ENCODE results near the gene LEUTX.
"Not testable (repeated sequence)": the region's sequence is repeated elsewhere in the genome, so short reads cannot be mapped to it uniquely, and the experiment has no call there.

The LEUTX gene

GRCh38 chr19:39778763-39779162, at the start of gene LEUTX:
Gene LEUTX, plus strand, starts transcription at chr19:39778854. Its CDS starts 67 bp downstream, at chr19:39778921.
- no peak for DNase-seq (ENCODE audit: low spot score)

GRCh38 chr19:39729594-39729993, 49.1 kb upstream of the LEUTX start:
- no peak for DNase-seq (ENCODE audit: low spot score)

- DNase-seq (ENCODE audit: low spot score): no peak
Measured at GRCh38 chr19:39731685-39732084, 47.0 kb upstream of the LEUTX start.

GRCh38 chr19:39733841-39734240, 44.8 kb upstream of the LEUTX start:
- no peak for DNase-seq (ENCODE audit: low spot score)

GRCh38 chr19:39735688-39736087, 43.0 kb upstream of the LEUTX start:
- no peak for DNase-seq (ENCODE audit: low spot score)

- no peak for DNase-seq (ENCODE audit: low spot score)
Measured at GRCh38 chr19:39736088-39736487, 42.6 kb upstream of the LEUTX start.

GRCh38 chr19:39737351-39737750, 41.3 kb upstream of the LEUTX start:
- DNase-seq (ENCODE audit: low spot score): no peak

GRCh38 chr19:39737891-39738290, 40.8 kb upstream of the LEUTX start, which contains the start of gene CLC:
Gene CLC, minus strand, starts transcription at chr19:39738029. Its CDS starts 77 bp downstream, at chr19:39737952.
- no peak for DNase-seq (ENCODE audit: low spot score)

- DNase-seq (ENCODE audit: low spot score): no peak
Measured at GRCh38 chr19:39738814-39739213, 39.8 kb upstream of the LEUTX start.

GRCh38 chr19:39740395-39740794, 38.3 kb upstream of the LEUTX start:
- DNase-seq (ENCODE audit: low spot score): no peak

GRCh38 chr19:39745643-39746042, 33.0 kb upstream of the LEUTX start:
- no peak for DNase-seq (ENCODE audit: low spot score)

GRCh38 chr19:39746836-39747529, 31.7 kb upstream of the LEUTX start:
- no peak for DNase-seq (ENCODE audit: low spot score)

GRCh38 chr19:39749981-39750380, 28.7 kb upstream of the LEUTX start:
- DNase-seq (ENCODE audit: low spot score): no peak

- no peak for DNase-seq (ENCODE audit: low spot score)
Measured at GRCh38 chr19:39752390-39752789, 26.3 kb upstream of the LEUTX start.

- DNase-seq (ENCODE audit: low spot score): no peak
Measured at GRCh38 chr19:39752795-39753194, 25.9 kb upstream of the LEUTX start.

- no peak for DNase-seq (ENCODE audit: low spot score)
Measured at GRCh38 chr19:39754544-39754943, 24.1 kb upstream of the LEUTX start.

- no peak for DNase-seq (ENCODE audit: low spot score)
Measured at GRCh38 chr19:39754971-39755370, 23.7 kb upstream of the LEUTX start.

GRCh38 chr19:39759457-39760184, 19.0 kb upstream of the LEUTX start:
- no peak for DNase-seq (ENCODE audit: low spot score)

- not testable (repeated sequence) for DNase-seq (ENCODE audit: low spot score)
Measured at GRCh38 chr19:39761851-39762250, 16.8 kb upstream of the LEUTX start.

- DNase-seq (ENCODE audit: low spot score): peak; percentile 73
Measured at GRCh38 chr19:39765091-39766076, 13.3 kb upstream of the LEUTX start.

GRCh38 chr19:39768334-39768733, 10.3 kb upstream of the LEUTX start:
- no peak for DNase-seq (ENCODE audit: low spot score)

GRCh38 chr19:39768786-39769185, 9.9 kb upstream of the LEUTX start:
- DNase-seq (ENCODE audit: low spot score): no peak

Measured in hematopoietic multipotent progenitor cell treated with erythropoietin and hydrocortisone succinate and interleukin-3 and kit ligand, for 17 days (in vitro differentiated cells).